GM21367 (cell line): ENCODE measurements around the gene SYT17.

ENCODE experiments used
- ATAC-seq: cut with Tn5 transposase; IDR thresholded peaks from one replicate; pipeline ENCODE4 v1.9.1; 2021; ENCODE audit not compliant: unreplicated experiment

Gene SYT17

GRCh38 chr16:19213885-19214284 is 45.8 kb downstream of the SYT17 start:
- no peak for ATAC-seq

GRCh38 chr16:19215705-19216104 is 47.7 kb downstream of the SYT17 start:
- no peak for ATAC-seq

GRCh38 chr16:19218581-19218980 is 50.5 kb downstream of the SYT17 start:
- no peak for ATAC-seq

- ATAC-seq, result no peak
Measured at GRCh38 chr16:19219836-19220235, 51.8 kb downstream of the SYT17 start.

- ATAC-seq, result no peak
Measured at GRCh38 chr16:19223235-19224170, 55.5 kb downstream of the SYT17 start.

- ATAC-seq, result no peak
Measured at GRCh38 chr16:19225651-19226050, 57.6 kb downstream of the SYT17 start.

GRCh38 chr16:19227643-19228042 is 59.6 kb downstream of the SYT17 start:
- ATAC-seq, result no peak

- ATAC-seq, result no peak
Measured at GRCh38 chr16:19228052-19228451, 60.0 kb downstream of the SYT17 start.

GRCh38 chr16:19228575-19228974 is 60.5 kb downstream of the SYT17 start:
- ATAC-seq, result no peak

GRCh38 chr16:19230575-19230974 is 62.5 kb downstream of the SYT17 start:
- ATAC-seq, result no peak

GRCh38 chr16:19231881-19232280 is 63.8 kb downstream of the SYT17 start:
- ATAC-seq, result no peak

- no peak for ATAC-seq
Measured at GRCh38 chr16:19232988-19233387, 64.9 kb downstream of the SYT17 start.

- no peak for ATAC-seq
Measured at GRCh38 chr16:19235478-19235877, 67.4 kb downstream of the SYT17 start.

- no peak for ATAC-seq
Measured at GRCh38 chr16:19235886-19236285, 67.8 kb downstream of the SYT17 start.

GRCh38 chr16:19236561-19237209 is 68.6 kb downstream of the SYT17 start:
- ATAC-seq, result no peak

GRCh38 chr16:19238406-19238805 is 70.4 kb downstream of the SYT17 start:
- ATAC-seq, result no peak

- ATAC-seq, result no peak
Measured at GRCh38 chr16:19239511-19240155, 71.6 kb downstream of the SYT17 start.

- ATAC-seq, result no peak
Measured at GRCh38 chr16:19240494-19240893, 72.5 kb downstream of the SYT17 start.

GRCh38 chr16:19241512-19241911 is 73.5 kb downstream of the SYT17 start:
- no peak for ATAC-seq

GRCh38 chr16:19242186-19242585 is 74.1 kb downstream of the SYT17 start:
- no peak for ATAC-seq

- no peak for ATAC-seq
Measured at GRCh38 chr16:19242987-19243575, 75.0 kb downstream of the SYT17 start.
